ENCODE results near the gene TNNT1. TPM values are rescaled to one million over a fixed set of nuclear protein-coding genes. Genes with fewer than 3 reads are reported as not detected.

Gene TNNT1
- polyA plus RNA-seq, 3 donors from 2014 or later: not detected

DNA sequence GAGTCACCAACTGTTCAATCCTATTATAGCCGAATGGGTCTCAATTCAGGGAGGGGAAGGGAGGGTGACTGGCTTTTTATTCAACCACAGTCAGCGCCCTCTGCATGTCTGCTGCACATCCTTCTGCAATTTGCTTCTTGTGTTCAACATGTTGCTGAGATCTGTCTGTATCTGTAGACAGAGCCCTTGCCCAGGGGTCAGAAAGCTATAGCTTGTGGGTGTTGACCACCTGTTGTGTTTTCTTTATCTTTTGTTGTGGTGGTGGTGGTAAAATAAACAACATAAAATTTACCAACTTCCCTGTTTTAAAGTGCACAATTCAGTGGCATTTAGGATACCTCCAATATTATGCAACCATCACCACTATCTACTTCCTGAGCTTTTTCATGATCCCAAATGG, 43.8 kb downstream of the TNNT1 start:
- DNase-seq: no peak
- Mint-ChIP-seq H3K4me1 (peaks cover 0 to 5% of the 10 kb centered on the region in 2 donors), H3K27ac (no peak overlapping the region)

DNA sequence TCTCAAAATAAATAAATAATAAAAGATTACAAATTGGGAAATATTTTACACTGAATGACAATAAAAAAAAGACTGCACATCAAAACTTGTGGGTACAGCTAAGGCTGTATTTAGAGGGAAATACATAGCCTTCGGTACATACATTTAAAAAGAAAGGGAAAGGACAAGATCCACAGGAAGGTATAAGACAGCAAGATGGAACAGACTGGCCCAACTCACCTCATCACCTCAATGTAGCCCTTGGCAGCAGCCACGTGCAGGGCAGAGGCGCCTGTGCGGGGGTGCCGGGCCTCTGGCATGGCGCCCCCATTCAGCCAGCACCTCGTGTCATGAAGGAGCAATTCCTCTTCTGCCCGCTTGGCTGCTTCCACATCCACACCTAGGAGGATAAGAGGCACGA, 45.8 kb downstream of the TNNT1 start:
- Mint-ChIP-seq H3K27me3 (ENCODE audit: low read depth in 3 of 3) (peaks cover 0 to 1% (median 0%) of the 10 kb centered on the region in 3 donors), H3K36me3 (peaks cover 5 to 26% (median 14%) of the 10 kb centered on the region in 3 donors), H3K4me1 (peaks cover 0 to 3% of the 10 kb centered on the region in 2 donors), H3K9me3 (peaks cover 0 to 1% (median 0%) of the 10 kb centered on the region in 6 donors), H3K4me3 (no peak overlapping the region), H3K27ac (no peak overlapping the region)
- DNase-seq: no peak

More for the DNA sequence above, 43.8 kb downstream of the TNNT1 start:
- Mint-ChIP-seq H3K36me3 (peaks cover 5 to 29% (median 14%) of the 10 kb centered on the region in 3 donors), H3K4me3 (no peak overlapping the region), H3K9me3 (peaks cover 0 to 1% (median 0%) of the 10 kb centered on the region in 6 donors), H3K27me3 (ENCODE audit: low read depth in 3 of 3) (peaks cover 0 to 1% (median 0%) of the 10 kb centered on the region in 3 donors)

DNA sequence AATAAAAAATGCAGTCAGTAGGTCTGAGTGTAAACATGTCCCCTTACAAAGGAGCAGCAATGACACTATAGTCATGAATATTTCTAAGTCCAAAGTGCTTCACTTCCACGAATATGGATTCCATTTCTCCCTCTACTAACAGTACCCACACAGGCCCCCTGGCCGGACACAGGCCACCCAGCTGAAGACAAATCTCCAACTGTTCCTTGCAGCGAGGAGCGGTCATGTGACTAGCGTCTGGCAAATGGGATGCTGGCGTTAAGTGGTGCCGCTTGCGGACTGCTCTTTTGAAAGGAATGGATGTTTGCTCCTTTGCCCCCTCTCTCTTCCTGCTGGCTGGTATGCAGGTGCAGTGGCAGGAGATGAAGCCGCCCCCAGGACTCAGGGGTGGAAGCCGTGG, 47.7 kb downstream of the TNNT1 start:
- Mint-ChIP-seq H3K27me3 (ENCODE audit: low read depth in 3 of 3) (peaks cover 0 to 2% (median 1%) of the 10 kb centered on the region in 3 donors), H3K4me1 (peaks cover 0 to 3% of the 10 kb centered on the region in 2 donors), H3K27ac (no peak overlapping the region), H3K4me3 (no peak overlapping the region), H3K36me3 (peaks cover 5 to 26% (median 11%) of the 10 kb centered on the region in 3 donors), H3K9me3 (peaks cover 0 to 1% (median 0%) of the 10 kb centered on the region in 6 donors)
- no peak for DNase-seq

DNA sequence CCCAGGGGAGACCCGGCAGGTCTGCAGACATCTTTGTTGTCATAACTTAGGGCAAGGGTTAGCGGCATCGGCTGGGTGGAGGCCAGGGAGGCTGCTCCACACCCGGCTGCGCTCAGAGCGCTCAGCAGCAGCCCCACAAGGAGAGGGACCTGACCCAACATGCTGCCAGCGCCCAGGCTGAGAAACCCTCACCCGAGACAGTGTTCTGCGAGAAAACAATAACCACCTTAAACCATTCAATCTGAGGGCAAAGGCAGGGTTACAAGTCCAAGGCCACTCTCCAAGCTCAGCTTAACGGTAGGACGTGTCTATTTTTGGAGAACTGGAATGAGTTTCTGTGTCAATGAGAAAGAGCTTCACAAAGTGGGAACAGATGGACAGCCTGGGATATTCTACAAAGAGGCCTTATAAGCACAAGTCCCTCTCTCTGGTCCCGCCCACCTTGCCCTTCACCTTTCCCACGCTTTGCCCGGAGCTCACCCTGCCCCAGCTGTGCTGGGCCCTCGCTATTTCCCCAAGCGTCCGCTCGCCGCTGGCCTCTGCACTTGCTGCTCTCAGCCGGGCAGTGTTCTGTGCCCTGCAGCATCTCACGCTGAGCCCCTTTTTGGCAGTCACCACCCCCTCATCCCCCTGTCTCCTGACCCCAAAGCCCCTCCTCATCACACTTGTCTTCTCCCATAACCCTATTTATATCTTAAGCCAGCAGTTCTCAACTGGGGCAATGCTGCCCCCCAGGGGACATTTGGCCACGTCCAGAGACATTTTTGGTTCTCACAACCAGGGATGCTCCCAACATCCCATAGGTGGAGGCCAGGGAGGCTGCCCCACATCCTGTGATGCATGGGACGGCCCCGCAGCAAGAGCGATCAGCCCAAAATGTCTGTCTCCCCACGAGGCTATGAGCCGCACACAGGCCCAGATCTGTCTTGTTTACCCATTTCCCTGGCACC, 49.2 kb downstream of the TNNT1 start:
- no peak for DNase-seq
- Mint-ChIP-seq H3K4me1 (peaks cover 0 to 3% of the 10 kb centered on the region in 2 donors), H3K27ac (no peak overlapping the region), H3K9me3 (peaks cover 0 to 1% (median 0%) of the 10 kb centered on the region in 6 donors), H3K36me3 (peaks cover 5 to 24% (median 11%) of the 10 kb centered on the region in 3 donors), H3K27me3 (ENCODE audit: low read depth in 3 of 3) (peaks cover 0 to 2% (median 1%) of the 10 kb centered on the region in 3 donors), H3K4me3 (no peak overlapping the region)

DNA sequence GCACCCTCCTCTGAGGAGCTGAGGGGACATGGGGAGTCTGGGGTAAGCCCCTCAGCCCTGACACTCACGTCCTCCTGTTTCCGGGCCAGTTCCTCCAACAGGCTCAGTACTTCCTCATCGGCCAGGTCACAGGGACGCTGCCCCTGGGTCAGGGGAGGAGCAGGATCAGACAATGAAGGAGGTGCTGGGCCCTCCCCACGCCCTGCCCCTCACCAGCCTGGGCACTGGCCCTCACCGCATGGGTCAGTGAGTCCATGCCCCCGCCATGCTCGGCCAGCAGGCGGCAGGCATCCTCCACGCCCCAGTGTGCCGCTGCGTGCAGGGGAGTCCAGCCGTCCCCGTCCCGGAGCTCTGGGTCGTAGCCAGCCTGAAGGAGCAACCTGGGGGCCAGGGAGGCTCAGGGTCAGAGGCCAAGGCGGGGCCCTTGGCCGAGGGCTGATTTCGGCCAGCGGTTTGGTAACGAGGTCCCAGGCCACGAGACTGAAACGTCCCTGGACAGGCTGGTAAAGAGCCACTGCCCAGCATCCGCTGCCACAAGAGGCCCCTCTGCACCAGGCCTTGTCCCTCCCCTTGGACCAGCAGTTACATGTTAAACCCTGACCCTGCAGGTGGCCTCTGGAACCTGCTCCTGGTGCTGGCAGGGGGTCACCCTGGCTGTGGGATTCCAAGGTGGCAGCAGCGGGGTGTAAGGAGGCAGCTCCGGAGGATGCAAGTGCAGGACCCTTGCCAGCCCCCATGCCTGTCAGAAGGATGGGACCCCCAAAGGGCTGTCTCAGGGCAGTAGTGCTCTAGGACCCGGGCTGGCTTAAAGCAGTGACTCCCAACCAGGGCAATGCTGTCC, 50.1 kb downstream of the TNNT1 start:
- Mint-ChIP-seq H3K27ac (no peak overlapping the region), H3K27me3 (ENCODE audit: low read depth in 3 of 3) (peaks cover 0 to 2% (median 1%) of the 10 kb centered on the region in 3 donors), H3K4me1 (peaks cover 0 to 3% of the 10 kb centered on the region in 2 donors), H3K4me3 (no peak overlapping the region), H3K36me3 (peaks cover 5 to 26% (median 11%) of the 10 kb centered on the region in 3 donors), H3K9me3 (peaks cover 0 to 1% (median 0%) of the 10 kb centered on the region in 6 donors)
- no peak for DNase-seq

GRCh38 chr19:55097864-55098715, 50.9 kb downstream of the TNNT1 start:
- no peak for DNase-seq
- peaks cover 0 to 3% of the 10 kb centered on the region in 2 donors for H3K4me1 Mint-ChIP-seq
- H3K27me3 Mint-ChIP-seq (ENCODE audit: low read depth in 3 of 3): peaks cover 0 to 2% (median 1%) of the 10 kb centered on the region in 3 donors
- no peak overlapping the region for H3K4me3 Mint-ChIP-seq
- no peak overlapping the region for H3K27ac Mint-ChIP-seq
- H3K9me3 Mint-ChIP-seq: peaks cover 0 to 1% (median 0%) of the 10 kb centered on the region in 6 donors
- peaks cover 5 to 21% (median 11%) of the 10 kb centered on the region in 3 donors for H3K36me3 Mint-ChIP-seq

DNA sequence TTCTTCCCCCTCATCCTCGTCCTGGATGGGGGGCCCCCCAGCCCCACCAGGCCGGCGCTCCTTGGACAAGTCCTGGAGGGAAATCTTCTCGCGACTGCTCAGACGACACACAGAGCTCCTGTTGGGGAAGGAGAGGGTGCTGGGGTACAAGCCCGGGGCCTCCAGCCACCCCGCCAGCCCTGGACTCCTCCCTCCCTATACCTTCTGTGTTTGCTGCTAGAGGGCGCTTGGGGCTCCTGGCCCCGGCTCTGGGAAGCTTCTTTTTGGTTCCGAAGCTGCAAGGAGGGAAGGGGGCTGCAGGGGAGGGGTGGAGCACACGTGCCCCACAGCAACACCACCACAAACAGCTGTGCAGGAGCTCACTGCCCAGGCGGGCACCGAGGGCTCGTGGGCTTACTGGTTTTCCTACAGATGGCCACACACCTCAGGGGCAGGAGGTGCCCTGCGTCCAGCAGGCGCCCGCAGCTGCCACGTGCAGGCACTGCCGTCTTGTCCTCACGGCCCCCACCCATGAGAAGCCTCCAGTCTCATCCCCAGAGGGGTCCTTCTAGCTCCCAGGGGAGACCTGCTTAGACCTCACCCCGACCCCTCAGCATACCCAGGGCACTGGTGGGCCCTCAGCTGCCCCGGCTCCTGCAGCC, 52.8 kb downstream of the TNNT1 start:
- Mint-ChIP-seq H3K9me3 (no peaks in the 10 kb centered on the region), H3K4me1 (peaks cover 0 to 3% of the 10 kb centered on the region in 2 donors)
- DNase-seq: no peak

DNA sequence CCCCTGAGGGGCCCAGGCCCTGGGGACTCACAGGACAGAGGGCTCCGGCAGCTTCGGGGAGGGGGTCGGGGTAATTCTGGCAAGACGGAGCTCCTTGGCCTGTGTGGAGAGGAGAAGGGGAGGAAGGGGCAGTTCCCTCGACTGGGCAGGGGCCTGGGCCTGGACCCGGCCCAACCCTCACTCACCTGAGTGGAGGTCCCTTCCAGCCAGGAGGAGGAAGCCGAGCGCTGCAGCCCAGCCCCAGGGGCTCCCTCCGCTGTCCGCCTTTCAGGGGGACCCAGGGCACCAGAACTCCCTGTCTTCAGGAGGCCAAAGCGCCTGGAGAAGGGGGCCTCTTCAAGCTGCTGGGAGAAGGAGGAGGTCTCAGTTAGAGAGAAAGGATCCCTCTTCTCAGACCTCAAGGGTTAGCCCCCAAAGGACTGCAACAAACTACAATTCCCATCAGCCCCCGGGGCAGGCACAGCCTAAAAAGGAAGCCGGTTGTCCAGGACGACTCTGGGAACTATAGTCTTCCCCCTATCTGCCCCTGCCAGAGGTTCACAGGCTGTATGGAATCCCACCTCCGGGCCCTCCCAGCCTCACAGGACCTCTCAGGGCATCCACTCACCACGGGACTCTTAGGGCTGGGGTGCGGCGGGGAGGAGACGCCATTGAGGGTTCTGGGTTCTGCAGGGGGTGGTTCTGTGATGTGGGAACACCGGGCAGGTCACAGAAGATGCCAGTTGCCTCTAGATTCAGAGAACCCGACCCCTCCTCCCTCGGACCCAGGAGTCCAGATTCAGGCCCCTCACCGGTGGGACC, 53.5 kb downstream of the TNNT1 start:
- Mint-ChIP-seq H3K9me3 (no peaks in the 10 kb centered on the region), H3K36me3 (peaks cover 0 to 12% (median 0%) of the 10 kb centered on the region in 3 donors), H3K4me3 (no peak overlapping the region), H3K4me1 (peaks cover 0 to 3% of the 10 kb centered on the region in 2 donors), H3K27ac (no peak overlapping the region), H3K27me3 (ENCODE audit: low read depth in 3 of 3) (peaks cover 0 to 2% (median 1%) of the 10 kb centered on the region in 3 donors)
- no peak for DNase-seq

More for the DNA sequence above, 52.8 kb downstream of the TNNT1 start:
- peaks cover 0 to 2% (median 1%) of the 10 kb centered on the region in 3 donors for H3K27me3 Mint-ChIP-seq (ENCODE audit: low read depth in 3 of 3)
- H3K4me3 Mint-ChIP-seq: no peak overlapping the region
- peaks cover 0 to 9% (median 0%) of the 10 kb centered on the region in 3 donors for H3K36me3 Mint-ChIP-seq
- H3K27ac Mint-ChIP-seq: no peak overlapping the region

- H3K9me3 Mint-ChIP-seq: no peaks in the 10 kb centered on the region
- peaks cover 0 to 3% of the 10 kb centered on the region in 2 donors for H3K4me1 Mint-ChIP-seq
- peaks cover 0 to 12% (median 0%) of the 10 kb centered on the region in 3 donors for H3K36me3 Mint-ChIP-seq
- no peak overlapping the region for H3K27ac Mint-ChIP-seq
- no peak for DNase-seq
- H3K27me3 Mint-ChIP-seq (ENCODE audit: low read depth in 3 of 3): peaks cover 0 to 4% (median 0%) of the 10 kb centered on the region in 3 donors
- H3K4me3 Mint-ChIP-seq: no peak overlapping the region
Observed at GRCh38 chr19:55094456-55095259, 54.3 kb downstream of the TNNT1 start.

GRCh38 chr19:55092423-55093318, 56.3 kb downstream of the TNNT1 start:
- DNase-seq: no peak
- Mint-ChIP-seq H3K27ac (no peak overlapping the region), H3K4me3 (no peak overlapping the region), H3K4me1 (peaks cover 9 to 13% of the 10 kb centered on the region in 2 donors), H3K36me3 (peaks cover 0 to 20% (median 0%) of the 10 kb centered on the region in 3 donors), H3K27me3 (ENCODE audit: low read depth in 3 of 3) (peaks cover 3 to 8% (median 7%) of the 10 kb centered on the region in 3 donors), H3K9me3 (no peaks in the 10 kb centered on the region)
